ENCODE results near the gene ADK.
"Not testable (repeated sequence)": the region's sequence is repeated elsewhere in the genome, so short reads cannot be mapped to it uniquely, and the experiment has no call there.

Gene ADK

DNA sequence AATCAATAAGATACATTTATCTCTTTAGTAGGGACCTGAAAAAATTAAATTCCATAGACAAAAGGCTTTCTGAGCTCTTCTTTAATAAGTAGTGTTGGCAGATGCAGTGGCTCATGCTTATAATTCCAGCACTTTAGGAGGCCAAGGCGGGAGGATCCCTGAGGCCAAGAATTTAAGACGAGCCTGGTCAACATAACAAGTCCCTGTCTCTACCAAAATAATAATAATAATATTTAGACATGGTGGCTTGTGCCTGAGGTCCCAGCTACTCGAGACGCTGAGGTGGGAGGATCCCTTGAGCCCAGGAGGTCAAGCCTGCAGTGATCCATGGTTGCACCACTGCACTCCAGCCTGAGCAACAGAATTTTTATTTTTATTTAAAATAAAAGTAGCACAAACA is 280.8 kb downstream of the ADK start:
- DNase-seq (ENCODE audit: low read depth): no peak

DNA sequence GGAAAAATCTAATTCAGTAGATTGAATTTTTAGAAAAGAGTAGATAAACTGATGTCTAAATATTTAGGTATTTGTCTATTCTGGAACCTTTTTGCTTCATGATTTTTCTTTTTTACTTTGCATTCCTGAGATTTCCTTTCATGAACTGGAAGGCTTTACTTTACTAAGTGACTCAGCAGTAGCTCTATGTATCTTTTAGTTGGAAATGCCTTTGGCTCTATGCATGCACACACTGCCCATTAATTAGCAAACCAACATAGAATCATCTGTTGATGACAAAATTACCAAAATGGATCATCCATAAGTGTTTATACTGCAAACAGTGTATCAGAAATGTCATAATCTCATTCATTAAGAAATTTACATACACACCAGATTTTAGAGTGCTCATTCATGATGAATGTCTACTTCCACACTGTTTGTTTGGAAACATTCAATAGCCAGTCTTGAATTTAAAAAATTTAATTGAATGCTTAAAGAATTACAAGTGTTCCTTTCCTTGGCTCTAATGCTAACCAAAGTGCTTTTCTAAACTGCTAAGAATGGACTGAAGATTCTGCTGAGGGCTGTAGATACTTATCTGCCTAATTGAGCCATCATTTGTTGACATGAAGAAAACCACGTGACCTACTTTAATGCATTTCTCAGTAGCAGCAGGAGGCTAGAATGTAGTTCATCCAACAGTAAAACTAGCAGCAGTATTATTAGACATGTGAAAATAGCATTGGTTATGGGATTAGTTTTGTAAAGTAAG is 282.0 kb downstream of the ADK start:
- DNase-seq (ENCODE audit: low read depth): no peak

DNA sequence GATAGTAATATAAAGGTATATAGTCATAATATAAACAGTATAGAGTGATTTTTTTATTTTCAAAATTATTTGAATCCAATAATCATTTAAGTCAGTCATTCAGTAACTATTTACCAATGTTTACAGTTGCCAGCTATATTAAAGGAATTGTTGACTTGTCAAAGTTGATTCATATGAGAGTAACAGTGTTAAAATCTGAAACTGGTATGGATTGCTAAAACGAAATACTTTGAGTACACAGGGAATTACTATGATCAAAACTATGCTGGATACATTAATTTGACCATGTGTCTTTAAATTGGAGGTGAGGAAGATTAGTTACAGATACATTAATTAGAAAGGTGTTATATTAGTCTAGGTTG is 282.6 kb downstream of the ADK start:
- DNase-seq (ENCODE audit: low read depth): no peak

DNA sequence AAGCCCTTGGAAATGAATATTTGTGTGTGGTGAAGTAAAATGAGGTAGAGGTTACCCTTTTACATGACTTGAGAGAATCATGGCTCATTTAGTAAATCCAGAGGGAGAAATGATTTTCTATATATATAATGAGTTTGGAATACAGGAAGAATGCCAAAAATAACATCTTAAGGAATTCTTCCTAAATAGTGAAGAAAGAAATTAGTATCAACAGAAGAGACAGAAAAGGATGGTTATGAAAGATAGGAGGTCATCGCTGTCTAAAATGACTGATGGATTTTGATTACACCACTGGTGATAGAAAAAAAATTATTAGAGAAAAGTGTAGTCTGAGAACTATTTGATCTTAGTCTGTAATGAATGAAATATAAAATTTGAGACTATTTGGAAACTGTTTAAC is 283.0 kb downstream of the ADK start:
- DNase-seq (ENCODE audit: low read depth): no peak

DNA sequence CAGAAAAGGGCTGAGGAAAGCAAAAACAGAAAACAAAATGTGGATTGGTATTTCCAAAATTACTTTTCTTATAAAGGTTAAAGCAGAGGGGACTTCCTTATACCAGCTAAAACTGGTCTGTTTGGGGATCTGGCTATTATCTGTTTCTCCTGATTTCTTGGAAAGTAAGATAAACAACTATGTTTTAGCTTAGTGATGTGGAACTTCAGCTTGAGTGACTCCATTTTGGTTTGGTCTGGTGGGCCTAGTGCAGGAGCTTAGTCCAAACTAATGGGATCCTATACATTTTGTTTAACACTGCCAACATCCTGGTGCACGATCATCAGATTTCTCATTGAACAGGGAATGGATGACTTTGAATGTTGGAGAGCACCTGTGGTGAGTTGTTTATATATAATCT is 283.5 kb downstream of the ADK start:
- DNase-seq (ENCODE audit: low read depth): no peak

DNA sequence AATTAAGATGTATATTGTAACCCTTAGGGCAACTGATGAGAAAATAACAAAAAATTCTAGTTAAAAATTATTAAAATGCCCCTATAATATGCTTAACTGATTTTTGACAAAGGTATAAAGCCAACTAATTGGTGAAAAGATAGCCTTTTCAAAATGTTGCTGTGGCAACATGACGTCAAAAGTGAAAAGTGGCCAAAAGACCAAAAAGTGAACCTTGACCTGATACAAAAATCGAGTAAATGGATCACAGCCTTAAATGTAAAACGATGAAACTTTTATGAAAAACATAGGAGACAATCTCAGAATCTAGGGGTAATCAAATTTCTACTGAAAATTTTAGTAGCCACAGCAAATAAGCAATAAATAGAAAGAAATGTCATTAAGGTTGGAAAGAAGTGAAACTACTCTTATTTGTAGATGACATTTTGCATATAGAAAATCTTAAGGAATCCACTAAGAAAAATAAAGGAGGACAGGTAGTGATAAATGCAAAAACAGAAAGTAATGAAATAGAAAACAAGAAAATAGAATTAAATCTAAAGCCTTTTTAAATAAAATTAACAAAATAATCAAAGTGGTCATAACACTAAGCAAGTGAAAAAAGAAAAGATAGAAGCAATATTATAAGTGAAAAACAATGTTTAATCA is 285.6 kb downstream of the ADK start:
- DNase-seq (ENCODE audit: low read depth): no peak

DNA sequence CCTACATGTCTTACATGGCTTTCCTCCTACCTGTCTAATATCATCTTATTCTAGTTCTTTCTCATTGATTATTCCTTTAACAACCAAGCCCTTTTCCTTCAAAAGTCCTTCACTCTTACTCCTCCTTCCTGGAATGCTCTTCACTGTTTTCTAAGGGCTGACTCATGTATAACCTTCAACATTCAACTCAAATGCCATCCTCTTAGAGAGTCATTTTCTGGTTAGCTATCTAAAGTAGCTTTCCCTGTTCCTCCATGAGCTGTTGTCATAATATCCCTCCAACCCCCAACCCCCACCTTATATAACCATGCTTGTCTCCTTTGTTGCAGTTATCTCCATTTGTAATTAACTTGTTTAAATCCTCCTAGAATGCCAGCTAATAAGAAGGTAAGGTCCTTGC is 286.8 kb downstream of the ADK start:
- no peak for DNase-seq (ENCODE audit: low read depth)

DNA sequence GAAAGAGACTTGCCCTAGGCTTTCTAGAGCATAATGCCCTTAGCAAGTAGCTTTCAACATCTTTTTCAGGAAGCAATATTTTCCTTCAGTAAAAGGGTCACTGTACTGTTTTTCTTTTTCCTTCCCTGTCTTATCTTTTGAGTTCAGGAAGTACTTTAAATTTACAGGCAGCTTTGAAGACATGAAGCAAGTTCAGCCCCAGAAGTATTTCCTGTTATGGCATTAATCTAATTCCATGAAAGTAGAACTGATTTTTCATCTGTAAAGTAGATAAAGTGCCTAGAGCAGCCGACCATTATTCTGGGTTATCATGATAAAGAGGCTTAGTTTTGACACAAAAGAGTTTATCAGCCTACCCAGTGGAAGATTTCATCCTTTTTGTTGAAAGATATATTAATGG is 288.2 kb downstream of the ADK start:
- DNase-seq (ENCODE audit: low read depth): no peak

DNA sequence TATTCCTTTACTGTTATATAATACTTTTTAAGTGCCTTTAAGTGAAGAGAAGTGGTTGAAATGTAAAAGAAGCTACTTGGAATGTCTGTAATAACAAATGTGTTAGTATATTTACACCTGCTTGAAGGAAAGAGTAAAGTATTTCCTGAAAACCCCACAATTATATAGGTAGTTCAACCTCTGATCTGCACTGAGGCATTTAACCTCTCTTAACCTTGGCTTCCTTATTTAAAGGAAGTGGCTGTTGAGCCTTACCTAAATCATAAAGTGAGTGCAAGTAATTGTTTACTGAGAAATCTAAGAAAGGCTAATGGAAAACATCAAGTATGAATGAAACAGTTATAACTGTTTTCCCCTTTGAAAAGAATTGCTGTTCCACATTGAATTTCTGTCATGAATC is 294.5 kb downstream of the ADK start:
- DNase-seq (ENCODE audit: low read depth): no peak

DNA sequence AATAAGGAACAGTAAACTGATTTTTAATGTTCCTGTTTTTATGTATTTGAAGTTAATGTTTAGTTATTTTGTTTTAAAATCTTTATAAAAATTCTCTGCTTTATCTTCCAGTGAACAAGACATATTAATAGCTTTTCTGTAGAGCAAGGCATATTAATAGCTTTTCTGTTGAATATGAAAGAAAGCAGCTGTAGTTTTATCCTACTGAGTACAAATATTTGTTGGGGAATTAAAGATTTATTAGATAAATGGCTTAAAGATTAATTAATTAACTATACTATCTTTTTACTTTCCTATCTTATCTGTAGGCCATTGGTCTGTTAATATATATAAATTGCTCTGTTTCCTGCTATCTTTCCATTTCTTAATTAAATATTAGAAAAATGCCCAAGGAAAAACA is 299.6 kb downstream of the ADK start:
- DNase-seq (ENCODE audit: low read depth): no peak

DNA sequence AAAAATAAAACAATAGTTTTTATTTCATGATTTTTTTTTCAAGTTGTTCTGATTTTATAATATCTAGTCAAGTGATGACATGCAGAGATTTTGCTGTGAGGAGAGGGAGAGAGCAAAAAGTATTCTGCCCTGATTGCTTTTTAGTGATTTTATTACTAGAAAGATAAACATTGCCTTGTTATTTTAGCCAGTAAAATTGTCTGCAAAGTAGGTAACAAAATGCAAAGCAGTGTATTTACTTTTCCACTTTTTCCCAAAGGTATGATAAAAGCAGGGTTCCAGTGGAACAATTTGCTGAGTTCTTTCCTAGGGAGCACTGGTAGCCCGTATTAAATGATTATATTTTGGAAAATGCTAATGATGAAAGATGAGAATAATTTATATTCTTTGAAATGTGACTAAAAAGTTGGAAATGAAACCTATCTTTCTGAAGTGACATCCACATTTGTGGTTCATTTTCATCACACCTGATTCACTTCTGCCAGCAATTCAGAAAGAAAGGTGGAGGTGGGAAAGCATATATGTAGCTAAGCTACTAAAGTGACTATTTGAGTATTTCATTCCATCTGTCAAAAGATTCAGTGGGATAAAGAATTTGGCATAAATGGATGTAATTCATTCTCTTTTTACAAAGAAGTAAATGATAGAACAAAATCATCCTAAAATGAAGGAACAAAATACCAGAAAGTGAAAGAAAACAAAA is 300.3 kb downstream of the ADK start:
- no peak for DNase-seq (ENCODE audit: low read depth)

DNA sequence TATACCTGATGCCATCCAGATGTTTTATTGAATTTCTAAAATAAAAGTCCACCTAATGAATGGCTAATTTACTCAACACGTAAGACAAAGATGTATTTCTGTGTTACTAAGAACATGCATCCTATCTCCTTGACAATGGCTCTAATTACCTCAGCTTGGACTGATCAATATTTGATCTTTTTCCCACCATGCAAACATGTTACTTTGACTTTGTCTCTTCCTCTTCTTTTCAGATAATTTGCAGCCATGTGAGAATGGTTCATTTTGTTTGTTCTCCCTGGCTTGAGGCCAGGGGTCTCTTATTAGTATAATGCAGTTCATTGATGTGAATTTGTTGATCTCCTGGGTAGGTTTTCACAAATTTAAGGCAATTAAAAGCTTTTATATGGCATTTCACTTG is 302.1 kb downstream of the ADK start:
- DNase-seq (ENCODE audit: low read depth): no peak

DNA sequence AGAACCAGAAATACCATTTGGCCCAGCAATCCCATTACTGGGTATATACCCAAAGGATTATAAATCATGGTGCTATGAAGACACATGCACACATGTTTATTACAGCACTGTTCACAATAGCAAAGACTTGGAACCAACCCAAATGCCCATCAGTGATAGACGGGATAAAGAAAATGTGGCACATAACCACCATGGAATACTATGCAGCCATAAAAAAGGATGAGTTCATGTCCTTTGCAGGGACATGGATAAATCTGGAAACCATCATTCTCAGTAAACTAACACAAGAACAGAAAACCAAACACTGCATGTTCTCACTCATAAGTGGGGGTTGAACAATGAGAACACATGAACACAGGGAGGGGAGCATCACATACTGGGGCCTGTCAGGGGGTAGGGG is 306.5 kb downstream of the ADK start:
- not testable (repeated sequence) for DNase-seq (ENCODE audit: low read depth)

DNA sequence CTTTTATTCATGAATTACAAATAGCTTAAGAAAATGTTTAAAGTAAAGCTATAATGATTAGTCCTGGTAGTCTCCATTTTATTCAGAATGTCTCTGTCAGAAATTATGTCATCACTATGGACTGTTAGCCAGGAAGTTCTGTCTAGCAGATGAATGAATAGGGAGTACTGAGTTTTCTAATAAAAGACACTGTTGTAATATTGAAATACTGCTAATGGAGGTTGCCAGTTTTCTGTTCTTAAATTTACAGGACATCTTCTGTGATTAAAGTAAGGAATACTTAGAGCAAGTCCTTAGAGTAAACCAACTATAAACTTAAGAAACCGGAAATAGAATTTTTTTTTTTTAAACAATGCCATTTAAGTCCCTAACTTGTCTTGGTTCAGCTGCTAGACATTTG is 309.8 kb downstream of the ADK start:
- no peak for DNase-seq (ENCODE audit: low read depth)

DNA sequence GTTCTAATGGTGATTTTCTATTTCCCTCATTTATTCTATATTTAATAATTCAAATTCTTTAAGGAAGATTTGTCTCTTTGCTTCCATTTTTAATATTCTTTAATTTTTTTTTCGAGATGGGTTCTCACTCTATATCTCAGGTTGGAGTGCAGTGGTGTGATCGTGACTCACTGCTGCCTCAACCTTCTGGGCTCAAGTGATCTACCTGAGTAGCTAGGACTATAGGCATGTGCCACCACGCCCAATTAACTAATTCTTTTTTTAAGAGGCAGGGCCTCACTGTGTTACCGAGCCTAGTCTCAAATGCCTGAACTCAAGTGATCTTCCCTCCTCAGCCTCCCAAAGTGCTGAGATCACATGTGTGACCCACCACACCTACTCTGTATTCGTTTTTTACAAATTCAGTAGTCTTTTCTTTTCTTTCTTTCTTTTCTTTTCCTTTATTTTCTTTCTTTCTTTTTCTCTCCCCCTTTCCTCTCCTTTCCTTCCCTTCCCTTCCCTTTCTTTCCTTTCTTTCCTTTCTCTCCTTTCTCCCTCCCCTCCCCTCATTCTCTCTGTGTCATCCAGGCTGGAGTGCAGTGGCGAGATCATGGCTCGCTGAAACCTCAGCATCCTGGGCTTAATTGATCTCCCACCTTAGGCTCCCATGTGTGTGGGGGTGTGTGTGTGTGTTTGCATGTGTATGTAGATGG is 323.1 kb downstream of the ADK start:
- no peak for DNase-seq (ENCODE audit: low read depth)

DNA sequence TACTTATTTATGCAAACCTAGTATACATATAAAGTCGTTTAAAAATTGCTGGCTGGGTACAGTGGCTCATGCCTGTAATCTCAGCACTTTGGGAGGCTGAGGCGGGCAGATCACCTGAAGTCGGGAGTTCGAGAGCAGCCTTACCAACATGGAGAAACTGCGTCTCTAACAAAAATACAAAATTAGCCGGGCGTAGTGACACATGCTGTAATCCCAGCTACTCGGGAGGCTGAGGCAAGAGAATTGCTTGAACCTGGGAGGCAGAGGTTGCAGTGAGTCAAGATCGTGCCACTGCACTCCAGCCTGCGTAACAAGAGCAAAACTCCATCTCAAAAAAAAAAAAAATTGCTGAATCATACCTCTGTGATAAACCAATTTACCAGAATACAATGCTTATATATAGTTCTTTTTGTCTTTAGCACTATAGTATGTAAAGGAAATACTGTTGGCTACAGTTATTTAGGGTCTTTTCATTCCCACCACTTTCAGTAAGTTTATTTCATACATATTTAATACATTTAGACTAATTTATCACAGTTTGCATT is 325.2 kb downstream of the ADK start:
- not testable (repeated sequence) for DNase-seq (ENCODE audit: low read depth)

DNA sequence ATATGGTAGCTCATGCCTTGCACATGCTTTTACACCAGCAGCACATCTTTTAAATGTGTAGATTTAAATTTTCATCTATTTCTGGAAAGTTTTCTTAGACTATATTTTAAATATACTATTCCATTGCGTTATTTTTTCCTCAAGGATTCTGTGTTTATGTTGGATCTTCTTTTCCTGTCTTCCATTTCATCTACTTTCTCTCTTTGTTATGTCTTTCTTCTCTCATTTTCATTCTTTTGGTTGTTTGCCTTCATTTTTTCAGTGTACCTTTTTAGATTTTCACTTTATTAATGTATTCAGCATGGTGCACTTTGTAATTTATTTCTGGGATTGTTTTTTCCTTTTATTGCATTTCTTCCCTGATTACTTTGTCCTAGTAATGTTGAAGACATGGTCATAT is 329.8 kb downstream of the ADK start:
- no peak for DNase-seq (ENCODE audit: low read depth)

DNA sequence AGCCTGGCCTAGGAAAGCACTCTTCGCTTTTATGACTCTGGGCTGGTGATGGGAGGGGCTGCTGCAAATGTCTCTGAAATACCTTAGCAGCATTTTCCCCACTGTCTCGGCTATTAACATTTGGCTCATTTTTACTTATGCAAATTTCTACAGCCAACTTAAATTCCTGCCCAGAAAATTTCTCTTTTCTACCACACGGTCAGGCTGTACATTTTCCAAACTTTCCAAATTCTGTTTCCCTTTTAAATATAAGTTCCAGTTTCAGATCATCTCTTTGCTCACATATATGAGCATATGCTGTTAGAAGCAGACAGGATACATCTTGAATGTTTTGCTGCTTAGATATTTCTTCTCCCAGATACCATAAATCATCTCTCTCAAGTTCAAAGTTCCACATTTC is 332.3 kb downstream of the ADK start:
- DNase-seq (ENCODE audit: low read depth): no peak

DNA sequence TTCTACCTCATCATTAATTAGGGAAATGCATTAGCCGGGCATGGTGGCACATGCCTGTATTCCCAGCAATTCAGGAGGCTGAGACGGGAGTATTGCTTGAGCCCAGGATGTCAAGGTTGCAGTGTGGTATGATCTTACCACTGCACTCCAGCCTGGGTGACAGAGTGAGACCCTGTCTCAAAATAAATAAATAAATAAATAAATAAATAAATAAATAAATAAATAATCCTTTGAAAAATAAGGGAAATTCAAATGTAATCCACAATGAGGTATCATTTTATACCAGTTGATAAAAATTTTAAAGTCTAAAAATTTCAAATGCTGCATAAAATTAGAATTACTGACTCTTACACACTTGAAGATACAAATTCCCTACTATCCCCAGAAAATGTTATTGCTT is 334.3 kb downstream of the ADK start:
- DNase-seq (ENCODE audit: low read depth): no peak

DNA sequence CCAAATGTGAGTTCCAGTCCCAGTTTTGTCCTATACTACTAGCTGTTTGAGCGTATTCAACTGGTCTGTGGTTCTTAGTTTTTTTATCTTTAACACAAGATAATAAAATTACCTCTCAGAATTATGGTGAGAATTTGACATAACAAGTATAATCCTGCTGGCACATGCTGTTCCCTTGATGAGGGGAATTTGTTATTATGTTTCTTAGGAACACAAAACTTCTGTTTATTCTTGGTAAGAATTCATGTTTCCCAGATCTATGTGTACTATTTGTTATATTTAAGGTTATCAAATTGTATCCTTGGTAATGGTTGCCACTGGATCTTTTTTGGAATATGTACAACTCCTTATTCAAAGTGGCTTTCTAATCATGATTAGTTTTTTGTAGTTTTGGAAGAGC is 335.6 kb downstream of the ADK start:
- no peak for DNase-seq (ENCODE audit: low read depth)

DNA sequence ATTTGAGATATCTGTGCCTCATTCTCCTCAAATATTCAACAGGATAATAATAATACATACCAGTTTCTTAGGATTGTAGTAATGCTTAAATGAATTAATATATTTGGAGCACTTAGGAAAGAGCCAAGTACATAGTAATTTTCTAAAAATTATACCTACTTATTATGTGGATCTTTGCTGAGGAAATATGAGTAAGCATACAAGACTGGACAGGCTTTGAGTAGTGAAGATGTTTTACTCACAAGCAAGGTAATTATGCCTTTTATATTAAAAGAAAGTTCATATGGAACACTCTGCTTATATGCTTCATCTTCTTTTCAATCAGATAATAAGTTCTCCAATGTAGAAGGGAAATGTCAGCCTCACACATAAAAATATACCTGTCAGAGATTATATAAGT is 337.9 kb downstream of the ADK start:
- DNase-seq (ENCODE audit: low read depth): no peak

DNA sequence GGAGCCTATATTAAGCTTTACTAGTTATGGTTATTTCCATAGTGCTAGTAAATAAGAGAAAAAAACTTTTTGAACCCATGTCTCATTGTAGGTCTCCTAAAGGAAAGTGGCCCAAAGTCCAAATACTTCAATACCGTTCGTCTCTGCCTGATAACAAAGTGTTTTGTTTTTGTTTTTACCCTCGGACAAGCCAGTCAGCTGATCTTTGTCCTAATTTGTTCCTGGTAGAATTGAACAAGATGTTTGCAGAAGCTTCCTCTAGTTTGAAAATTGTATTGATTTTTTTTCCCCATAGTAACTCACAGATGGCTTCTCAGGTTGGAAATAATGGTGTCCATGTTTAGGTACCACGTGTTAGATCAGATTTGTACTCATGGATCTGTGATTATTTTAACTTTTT is 339.5 kb downstream of the ADK start:
- DNase-seq (ENCODE audit: low read depth): no peak

DNA sequence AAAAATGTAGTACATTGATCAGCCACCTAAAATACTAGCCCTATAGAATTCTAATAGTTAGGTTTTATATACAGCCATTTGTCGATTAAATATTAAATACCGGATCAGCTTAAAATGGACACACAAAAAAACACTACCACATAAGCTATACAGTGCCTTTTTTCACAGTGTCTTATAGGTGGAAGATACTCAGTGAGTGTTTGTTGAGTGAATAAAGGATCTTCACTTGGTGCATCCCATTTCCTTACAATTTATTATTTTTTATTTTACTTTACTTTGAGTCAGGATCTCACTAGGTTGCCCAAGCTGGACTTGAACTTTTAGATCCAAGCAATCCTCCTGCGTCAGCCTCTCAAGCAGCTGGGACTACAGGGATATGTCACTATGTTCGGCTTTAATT is 340.0 kb downstream of the ADK start:
- no peak for DNase-seq (ENCODE audit: low read depth)
